Measurements from ENCODE around the gene RFNG. TPM values are rescaled to one million over a fixed set of nuclear protein-coding genes. Genes with fewer than 3 reads are reported as not detected.
A peak's percentile ranks its signal among the peaks of the same experiment; 100 is the strongest.

The RFNG gene
- total RNA-seq, 4 donors from 2014 or later, result 36.0 to 49.0 (median 38.3) TPM

GRCh38 chr17:82035488-82035887 lies 16.1 kb downstream of the RFNG start:
- intact Hi-C loops (cut with DNase I), result no loop called here
- H3K27ac ChIP-seq, result no peak overlapping the region
- no peak overlapping the region for H3K4me3 ChIP-seq (replicated peaks in 1 of 3)

DNA sequence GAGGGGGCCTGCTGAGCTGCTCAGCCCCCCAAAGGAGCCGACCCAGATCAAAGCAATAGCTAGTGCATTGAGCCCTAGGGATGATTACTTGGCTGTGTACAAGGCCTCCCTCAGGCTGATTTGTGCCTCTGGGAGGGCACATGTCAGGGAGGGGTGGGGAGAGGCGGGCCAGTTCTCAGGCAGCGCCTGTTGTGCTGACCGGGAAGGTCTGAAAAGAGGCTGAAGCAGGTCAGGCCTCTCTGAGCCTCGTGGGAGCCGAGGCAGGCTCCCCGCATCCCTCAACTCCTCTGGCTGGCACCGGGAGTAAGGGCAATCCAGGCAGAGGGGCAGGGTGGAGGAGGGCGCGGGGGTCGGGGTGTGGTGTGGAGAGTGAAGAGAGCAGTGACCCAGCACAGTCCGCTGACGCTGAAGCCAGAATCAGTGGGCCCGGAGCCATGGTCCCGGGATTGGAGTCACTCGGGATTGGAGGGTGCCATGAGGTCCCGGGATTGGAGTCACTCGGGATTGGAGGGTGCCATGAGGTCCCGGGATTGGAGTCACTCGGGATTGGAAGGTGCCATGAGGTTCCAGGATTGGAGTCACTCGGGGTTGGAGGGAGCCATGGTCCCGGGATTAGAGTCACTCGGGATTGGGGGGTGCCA lies 17.1 kb downstream of the RFNG start:
- no peaks in the 10 kb centered on the region for H3K27me3 ChIP-seq
- intact Hi-C loops (cut with DNase I), result no loop called here
- DNase-seq, result no peak
- H3K36me3 ChIP-seq, result no peaks in the 10 kb centered on the region
- peaks cover 30 to 38% of the 10 kb centered on the region in 2 donors for H3K4me1 ChIP-seq
- 89 to 91% methylated on average over 23 of the region's 23 CpGs for WGBS, 2 donors
- TF ChIP-seq POLR2A (IDR thresholded peaks at IDR 0.05) (no peak), CTCF (IDR thresholded peaks at IDR 0.05) (no peak)
- no peak overlapping the region for H3K4me3 ChIP-seq (replicated peaks in 1 of 3)
- no peaks in the 10 kb centered on the region for H3K9me3 ChIP-seq
- H3K27ac ChIP-seq, result no peak overlapping the region

More at GRCh38 chr17:82035488-82035887, 16.1 kb downstream of the RFNG start:
- Histone ChIP-seq H3K4me1 (peaks cover 20 to 28% of the 10 kb centered on the region in 2 donors), H3K36me3 (no peaks in the 10 kb centered on the region), H3K9me3 (no peaks in the 10 kb centered on the region), H3K27me3 (no peaks in the 10 kb centered on the region)
- DNase-seq, result no peak
- WGBS, 2 donors, result 83 to 93% methylated on average over 8 of the region's 8 CpGs
- no peak for TF ChIP-seq POLR2A (IDR thresholded peaks at IDR 0.05)
- TF ChIP-seq CTCF (IDR thresholded peaks at IDR 0.05), result no peak

GRCh38 chr17:82033359-82034085 lies 18.1 kb downstream of the RFNG start:
- Histone ChIP-seq H3K4me1 (peaks cover 36 to 48% of the 10 kb centered on the region in 2 donors), H3K27me3 (no peaks in the 10 kb centered on the region), H3K4me3 (replicated peaks in 1 of 3) (no peak overlapping the region), H3K27ac (no peak overlapping the region), H3K9me3 (no peaks in the 10 kb centered on the region), H3K36me3 (no peaks in the 10 kb centered on the region)
- intact Hi-C loops (cut with DNase I), result no loop called here
- no peak for DNase-seq
- TF ChIP-seq POLR2A (IDR thresholded peaks at IDR 0.05), result no peak
- TF ChIP-seq CTCF (IDR thresholded peaks at IDR 0.05), result no peak
- 93% methylated on average over 22 to 24 of the region's 38 CpGs for WGBS, 2 donors

DNA sequence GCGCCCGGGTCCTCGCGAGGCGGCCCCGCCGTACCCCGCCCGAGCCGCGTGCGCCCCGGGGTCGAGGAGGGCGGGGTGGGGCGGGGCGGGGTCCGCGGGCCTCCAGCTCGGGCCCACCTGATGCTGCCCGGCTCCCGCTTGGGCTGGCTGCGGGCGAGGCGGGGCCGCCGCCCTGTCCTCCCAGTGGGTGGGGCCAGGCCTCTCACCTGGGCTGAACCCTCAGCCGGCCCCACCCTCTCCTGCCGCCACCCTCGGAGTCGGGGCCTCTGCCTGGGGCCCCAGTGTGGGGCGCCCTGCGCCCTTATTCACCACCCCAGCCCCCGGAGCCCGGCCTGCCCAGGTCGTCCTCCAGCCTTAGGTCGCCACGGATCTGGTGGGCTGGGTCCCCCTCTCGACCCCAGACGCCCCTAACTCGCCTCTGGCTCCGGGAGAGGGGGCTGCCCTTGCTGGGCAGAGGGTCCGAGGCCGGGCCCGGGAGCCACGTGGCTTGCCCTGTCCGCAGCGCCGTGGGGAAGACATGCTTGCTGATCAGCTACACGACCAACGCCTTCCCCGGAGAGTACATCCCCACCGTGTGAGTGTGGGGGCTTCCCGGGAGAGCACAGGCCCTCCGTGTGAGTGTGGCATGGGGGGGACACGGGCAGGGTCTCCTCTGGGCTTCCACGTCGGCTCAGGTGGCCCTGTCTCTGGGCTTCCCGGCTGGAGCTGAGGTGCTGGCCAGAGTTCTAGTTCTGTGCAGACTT lies 19.6 kb downstream of the RFNG start:
- 9 to 31% methylated on average over 13 to 26 of the region's 59 CpGs for WGBS, 2 donors
- Histone ChIP-seq H3K9me3 (no peaks in the 10 kb centered on the region), H3K4me3 (replicated peaks in 1 of 3) (peak overlapping the region in 1 of 3 donors; percentile 23), H3K36me3 (no peaks in the 10 kb centered on the region), H3K4me1 (peaks cover 36 to 51% of the 10 kb centered on the region in 2 donors), H3K27ac (no peak overlapping the region), H3K27me3 (no peaks in the 10 kb centered on the region)
- TF ChIP-seq POLR2A (IDR thresholded peaks at IDR 0.05), result no peak
- TF ChIP-seq CTCF (IDR thresholded peaks at IDR 0.05), result no peak
- intact Hi-C loops (cut with DNase I), result loop anchor here (2.0 kb wide), 1 partner anchor 121 kb away; no protein-coding TSS in a partner anchor
- DNase-seq, result peak; percentile 67

Data from thyroid gland (tissue), 4 donors.